ENCODE measurements around the gene TBC1D10A. TPM values are rescaled to one million over a fixed set of nuclear protein-coding genes. Genes with fewer than 3 reads are reported as not detected.

TBC1D10A gene
- total RNA-seq, 1 experiment from 2014 or later: 18.6 TPM

- Histone ChIP-seq H4K20me1 (ENCODE audit: insufficient read depth) (no peaks in the 10 kb centered on the region), H3K27me3 (ENCODE audit: insufficient read depth, low read length) (no peaks in the 10 kb centered on the region), H3K4me3 (replicated peaks in 1 of 2; ENCODE audit: low read depth in 1 of 2, low read length in 2 of 2) (no peak overlapping the region), H2AFZ (ENCODE audit: low read depth, low read length, poor library complexity, severe bottlenecking) (no peak overlapping the region), H3K27ac (ENCODE audit: low read depth, low read length) (no peak overlapping the region), H3K79me2 (ENCODE audit: insufficient read depth, low read length) (no peaks in the 10 kb centered on the region), H3K4me2 (ENCODE audit: low read length) (no peak overlapping the region), H3K9me2 (ENCODE audit: insufficient read depth) (no peaks in the 10 kb centered on the region), H3K4me1 (ENCODE audit: control insufficient read depth in 1 of 2, insufficient read depth in 2 of 2, low read length in 2 of 2) (no peaks in the 10 kb centered on the region), H3K36me3 (ENCODE audit: control insufficient read depth in 1 of 2, insufficient read depth in 2 of 2, low read length in 2 of 2) (no peaks in the 10 kb centered on the region), H3K9ac (ENCODE audit: low read length) (no peak overlapping the region), H3K9me3 (ENCODE audit: control insufficient read depth in 1 of 2, insufficient read depth in 1 of 2, low read depth in 1 of 2, low read length in 2 of 2) (no peaks in the 10 kb centered on the region)
- intact Hi-C loops (cut with micrococcal nuclease): no loop called here
- ChIA-PET CTCF (no interaction called here), POLR2A (no interaction called here), RAD21 (ENCODE audit: low non-redundant PET in 1 of 2, low total read pairs in 2 of 2, uncharacterized antibody in 2 of 2, unreplicated experiment in 2 of 2) (no interaction called here)
- BruUV-seq (replicated peaks): no TSS peak
- ATAC-seq: no peak
- no peak for DNase-seq (ENCODE audit: low read depth, low spot score)
- TF ChIP-seq REST (IDR thresholded peaks at IDR 0.05; ENCODE audit: low read depth) (no peak), MAX (IDR thresholded peaks at IDR 0.05) (no peak)
Observed at GRCh38 chr22:30368420-30368819, 41.7 kb upstream of the TBC1D10A start.

- no peak overlapping the region for H2AFZ ChIP-seq (ENCODE audit: low read depth, low read length, poor library complexity, severe bottlenecking)
- H3K79me2 ChIP-seq (ENCODE audit: insufficient read depth, low read length): no peaks in the 10 kb centered on the region
- H3K4me1 ChIP-seq (ENCODE audit: control insufficient read depth in 1 of 2, insufficient read depth in 2 of 2, low read length in 2 of 2): no peaks in the 10 kb centered on the region; a peak in 1 of 4 replicates
- ATAC-seq (no peak), DNase-seq (ENCODE audit: low read depth, low spot score) (no peak)
- no peak overlapping the region for H3K9ac ChIP-seq (ENCODE audit: low read length)
- CTCF ChIA-PET: no interaction called here
- intact Hi-C loops (cut with micrococcal nuclease): no loop called here
- H4K20me1 ChIP-seq (ENCODE audit: insufficient read depth): no peaks in the 10 kb centered on the region
- H3K4me2 ChIP-seq (ENCODE audit: low read length): no peak overlapping the region
- H3K9me2 ChIP-seq (ENCODE audit: insufficient read depth): no peaks in the 10 kb centered on the region
- BruUV-seq (replicated peaks): no TSS peak
- H3K36me3 ChIP-seq (ENCODE audit: control insufficient read depth in 1 of 2, insufficient read depth in 2 of 2, low read length in 2 of 2): no peaks in the 10 kb centered on the region
- H3K27me3 ChIP-seq (ENCODE audit: insufficient read depth, low read length): no peaks in the 10 kb centered on the region
- H3K27ac ChIP-seq (ENCODE audit: low read depth, low read length): no peak overlapping the region
- no peak for TF ChIP-seq CBX3 (IDR thresholded peaks at IDR 0.05; ENCODE audit: low read depth)
- no peak for TF ChIP-seq ATF3 (IDR thresholded peaks at IDR 0.05)
- TF ChIP-seq FOSL1 (IDR thresholded peaks at IDR 0.05; ENCODE audit: low read depth): no peak
- TF ChIP-seq YY1 (IDR thresholded peaks at IDR 0.05; ENCODE audit: extremely low read depth, insufficient replicate concordance, low read depth, low read length): no peak
- TF ChIP-seq EGR1 (IDR thresholded peaks at IDR 0.05; ENCODE audit: low read depth): no peak
- TF ChIP-seq POLR2A (IDR thresholded peaks at IDR 0.05; ENCODE audit: borderline replicate concordance, extremely low read depth, insufficient read depth, insufficient read length): no peak
- TF ChIP-seq SRF (IDR thresholded peaks at IDR 0.05; ENCODE audit: low read depth): no peak
- TF ChIP-seq CTCF (IDR thresholded peaks at IDR 0.05 in 2 of 3, conservative IDR thresholded peaks at IDR 0.05 in 1 of 3; ENCODE audit: borderline replicate concordance in 1 of 3, insufficient read depth in 1 of 3, low read depth in 2 of 3, low read length in 2 of 3): no peak
- POLR2A ChIA-PET: no interaction called here
- no peaks in the 10 kb centered on the region for H3K9me3 ChIP-seq (ENCODE audit: control insufficient read depth in 1 of 2, insufficient read depth in 1 of 2, low read depth in 1 of 2, low read length in 2 of 2)
- RAD21 ChIA-PET (ENCODE audit: low non-redundant PET in 1 of 2, low total read pairs in 2 of 2, uncharacterized antibody in 2 of 2, unreplicated experiment in 2 of 2): no interaction called here
- no peak overlapping the region for H3K4me3 ChIP-seq (replicated peaks in 1 of 2; ENCODE audit: low read depth in 1 of 2, low read length in 2 of 2)
Observed at GRCh38 chr22:30365891-30366290, 39.1 kb upstream of the TBC1D10A start.

All from HCT116 (cell line).